OCI-LY1 (cell line): Measurements from ENCODE around the gene PCK1.

Experiments used
- EZH2 ChIP-seq: fragments of 200-600 bp; sonication (generic), shearing (Covaris generic); IDR thresholded peaks from 2 replicates; pipeline ENCODE4 v1.8.0; 2017; ENCODE audit warnings: borderline replicate concordance, mixed run types, mild to moderate bottlenecking, antibody characterized with exemption, low read length, moderate library complexity, mixed read lengths
- TF ChIP-seq, protein P1 (sequence below): fragments of 200-600 bp; sonication (generic), shearing (Covaris generic); IDR thresholded peaks from 2 replicates; pipeline ENCODE4 v1.5.1; 2017; ENCODE audit warnings: mild to moderate bottlenecking, antibody characterized with exemption, low read length, moderate library complexity, mixed read lengths

GRCh38 chr20:57557926-57558613 is 2.8 kb upstream of the PCK1 start:
- no peak for TF ChIP-seq EZH2
- TF ChIP-seq, protein P1, sequence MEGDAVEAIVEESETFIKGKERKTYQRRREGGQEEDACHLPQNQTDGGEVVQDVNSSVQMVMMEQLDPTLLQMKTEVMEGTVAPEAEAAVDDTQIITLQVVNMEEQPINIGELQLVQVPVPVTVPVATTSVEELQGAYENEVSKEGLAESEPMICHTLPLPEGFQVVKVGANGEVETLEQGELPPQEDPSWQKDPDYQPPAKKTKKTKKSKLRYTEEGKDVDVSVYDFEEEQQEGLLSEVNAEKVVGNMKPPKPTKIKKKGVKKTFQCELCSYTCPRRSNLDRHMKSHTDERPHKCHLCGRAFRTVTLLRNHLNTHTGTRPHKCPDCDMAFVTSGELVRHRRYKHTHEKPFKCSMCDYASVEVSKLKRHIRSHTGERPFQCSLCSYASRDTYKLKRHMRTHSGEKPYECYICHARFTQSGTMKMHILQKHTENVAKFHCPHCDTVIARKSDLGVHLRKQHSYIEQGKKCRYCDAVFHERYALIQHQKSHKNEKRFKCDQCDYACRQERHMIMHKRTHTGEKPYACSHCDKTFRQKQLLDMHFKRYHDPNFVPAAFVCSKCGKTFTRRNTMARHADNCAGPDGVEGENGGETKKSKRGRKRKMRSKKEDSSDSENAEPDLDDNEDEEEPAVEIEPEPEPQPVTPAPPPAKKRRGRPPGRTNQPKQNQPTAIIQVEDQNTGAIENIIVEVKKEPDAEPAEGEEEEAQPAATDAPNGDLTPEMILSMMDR = no peak
